Neural progenitor cell (in vitro differentiated cells): ENCODE results near the gene MDH2.
"Not testable (repeated sequence)": the region's sequence is repeated elsewhere in the genome, so short reads cannot be mapped to it uniquely, and the experiment has no call there.

ENCODE experiments used
- EZH2 ChIP-seq: fragments of 200-600 bp; sonication (generic); IDR thresholded peaks from 2 replicates; pipeline ENCODE4 v1.6.1; 2017; ENCODE audit warnings: antibody characterized with exemption, mild to moderate bottlenecking, moderate library complexity
- EZH2phosphoT487 ChIP-seq: fragments of 200-600 bp; sonication (generic); IDR thresholded peaks from 2 replicates; pipeline ENCODE4 v1.6.1; 2017; ENCODE audit warnings: antibody characterized with exemption

- not testable (repeated sequence) for TF ChIP-seq EZH2phosphoT487, EZH2
Measured at GRCh38 chr7:76101693-76102437, 54.0 kb downstream of the MDH2 start.
